ES-I3 (cell line): Measurements from ENCODE around the gene LGSN.
"Not testable (repeated sequence)": the region's sequence is repeated elsewhere in the genome, so short reads cannot be mapped to it uniquely, and the experiment has no call there.

ENCODE experiments used
- H3K36me3 ChIP-seq: 2 replicates; pipeline ENCODE4 v1.6.1; 2013; ENCODE audit warnings: mild to moderate bottlenecking, low read length, control low read depth, moderate library complexity; ENCODE audit not compliant: insufficient read depth
- H3K4me1 ChIP-seq: 2 replicates; pipeline ENCODE4 v1.6.1; 2013; ENCODE audit warnings: mild to moderate bottlenecking, control low read depth, low read length; ENCODE audit not compliant: insufficient read depth
- H3K9ac ChIP-seq: 2 replicates; pipeline ENCODE4 v1.6.1; 2013; ENCODE audit warnings: low read depth, mild to moderate bottlenecking, low read length, moderate library complexity
- H3K9me3 ChIP-seq: 2 replicates; pipeline ENCODE4 v1.6.1; 2013; ENCODE audit warnings: mild to moderate bottlenecking, low read length, moderate library complexity; ENCODE audit not compliant: control insufficient read depth, insufficient read depth

LGSN gene

GRCh38 chr6:63326630-63327029, 6.8 kb upstream of the LGSN start:
- H3K36me3 ChIP-seq, H3K9ac ChIP-seq, H3K9me3 ChIP-seq, H3K4me1 ChIP-seq: not testable (repeated sequence)

- Histone ChIP-seq H3K4me1 (no peaks in the 10 kb centered on the region; the same call in 1 of the 2 replicates), H3K9ac (no peak overlapping the region), H3K36me3 (no peaks in the 10 kb centered on the region), H3K9me3 (no peaks in the 10 kb centered on the region)
Measured at GRCh38 chr6:63322981-63323380, 3.2 kb upstream of the LGSN start.

- no peaks in the 10 kb centered on the region for H3K9me3 ChIP-seq
- H3K4me1 ChIP-seq: no peaks in the 10 kb centered on the region; the same call in 1 of the 2 replicates
- no peaks in the 10 kb centered on the region for H3K36me3 ChIP-seq
- H3K9ac ChIP-seq: no peak overlapping the region
Measured at GRCh38 chr6:63321821-63322220, 2.0 kb upstream of the LGSN start.

GRCh38 chr6:63317641-63318040, 2.1 kb downstream of the LGSN start:
- H3K4me1 ChIP-seq: peaks cover 4% of the 10 kb centered on the region; the same call in 1 of the 2 replicates
- H3K9ac ChIP-seq: no peak overlapping the region
- H3K36me3 ChIP-seq: no peaks in the 10 kb centered on the region

GRCh38 chr6:63316113-63316512, 3.7 kb downstream of the LGSN start:
- Histone ChIP-seq H3K9me3 (no peaks in the 10 kb centered on the region), H3K36me3 (no peaks in the 10 kb centered on the region), H3K9ac (no peak overlapping the region), H3K4me1 (peaks cover 4% of the 10 kb centered on the region; the same call in 1 of the 2 replicates)

More at GRCh38 chr6:63317641-63318040, 2.1 kb downstream of the LGSN start:
- no peaks in the 10 kb centered on the region for H3K9me3 ChIP-seq

GRCh38 chr6:63313111-63313510, 6.7 kb downstream of the LGSN start:
- Histone ChIP-seq H3K9me3 (no peaks in the 10 kb centered on the region), H3K36me3 (no peaks in the 10 kb centered on the region), H3K4me1 (peaks cover 4% of the 10 kb centered on the region; the same call in 1 of the 2 replicates), H3K9ac (no peak overlapping the region)

- no peaks in the 10 kb centered on the region for H3K36me3 ChIP-seq
- H3K4me1 ChIP-seq: no peaks in the 10 kb centered on the region
- H3K9me3 ChIP-seq: no peaks in the 10 kb centered on the region
- no peak overlapping the region for H3K9ac ChIP-seq
Measured at GRCh38 chr6:63307581-63308246, 12.1 kb downstream of the LGSN start.

- Histone ChIP-seq H3K4me1 (no peaks in the 10 kb centered on the region), H3K9me3 (no peaks in the 10 kb centered on the region), H3K36me3 (no peaks in the 10 kb centered on the region), H3K9ac (no peak overlapping the region)
Measured at GRCh38 chr6:63306420-63306819, 13.4 kb downstream of the LGSN start.

GRCh38 chr6:63305277-63305676, 14.5 kb downstream of the LGSN start:
- H3K36me3 ChIP-seq: no peaks in the 10 kb centered on the region
- no peaks in the 10 kb centered on the region for H3K4me1 ChIP-seq
- H3K9me3 ChIP-seq: no peaks in the 10 kb centered on the region
- H3K9ac ChIP-seq: no peak overlapping the region

- Histone ChIP-seq H3K36me3 (no peaks in the 10 kb centered on the region), H3K9me3 (no peaks in the 10 kb centered on the region), H3K9ac (no peak overlapping the region), H3K4me1 (no peaks in the 10 kb centered on the region)
Measured at GRCh38 chr6:63303476-63303875, 16.3 kb downstream of the LGSN start.

- no peak overlapping the region for H3K9ac ChIP-seq
- 0 out of 2 replicates have a peak, but pooled peaks cover 7% of the 10 kb centered on the region for H3K4me1 ChIP-seq
- no peaks in the 10 kb centered on the region for H3K9me3 ChIP-seq
- no peaks in the 10 kb centered on the region for H3K36me3 ChIP-seq
Measured at GRCh38 chr6:63299667-63300066, 20.1 kb downstream of the LGSN start.

GRCh38 chr6:63295553-63296194, 24.1 kb downstream of the LGSN start:
- no peak overlapping the region for H3K9ac ChIP-seq
- no peaks in the 10 kb centered on the region for H3K9me3 ChIP-seq
- 0 out of 2 replicates have a peak, but pooled peaks cover 7% of the 10 kb centered on the region for H3K4me1 ChIP-seq
- H3K36me3 ChIP-seq: no peaks in the 10 kb centered on the region; the same call in 1 of the 2 replicates

GRCh38 chr6:63290492-63291058, 29.2 kb downstream of the LGSN start:
- no peaks in the 10 kb centered on the region; the same call in 1 of the 2 replicates for H3K36me3 ChIP-seq
- H3K9ac ChIP-seq: no peak overlapping the region
- H3K9me3 ChIP-seq: no peaks in the 10 kb centered on the region
- H3K4me1 ChIP-seq: 0 out of 2 replicates have a peak, but pooled peaks cover 2% of the 10 kb centered on the region

- H3K9ac ChIP-seq: no peak overlapping the region
- no peaks in the 10 kb centered on the region; the same call in 1 of the 2 replicates for H3K36me3 ChIP-seq
- H3K9me3 ChIP-seq: no peaks in the 10 kb centered on the region
- H3K4me1 ChIP-seq: no peaks in the 10 kb centered on the region
Measured at GRCh38 chr6:63289269-63289872, 30.4 kb downstream of the LGSN start.
